GM10266 (cell line): ENCODE data around the gene ST7.
"Not testable (repeated sequence)": the region's sequence is repeated elsewhere in the genome, so short reads cannot be mapped to it uniquely, and the experiment has no call there.

Experiments used
- DNase-seq: peaks from one replicate; pipeline ENCODE4 v3.0.0; 2012; ENCODE audit errors: extremely low spot score
- TF ChIP-seq, protein P1 (sequence below): IDR thresholded peaks from 2 replicates; pipeline ENCODE4 v1.5.1; 2012; ENCODE audit warnings: mild to moderate bottlenecking, low read depth; ENCODE audit not compliant: control insufficient read depth, insufficient read depth; ENCODE audit errors: missing control alignments

ST7 gene

DNA sequence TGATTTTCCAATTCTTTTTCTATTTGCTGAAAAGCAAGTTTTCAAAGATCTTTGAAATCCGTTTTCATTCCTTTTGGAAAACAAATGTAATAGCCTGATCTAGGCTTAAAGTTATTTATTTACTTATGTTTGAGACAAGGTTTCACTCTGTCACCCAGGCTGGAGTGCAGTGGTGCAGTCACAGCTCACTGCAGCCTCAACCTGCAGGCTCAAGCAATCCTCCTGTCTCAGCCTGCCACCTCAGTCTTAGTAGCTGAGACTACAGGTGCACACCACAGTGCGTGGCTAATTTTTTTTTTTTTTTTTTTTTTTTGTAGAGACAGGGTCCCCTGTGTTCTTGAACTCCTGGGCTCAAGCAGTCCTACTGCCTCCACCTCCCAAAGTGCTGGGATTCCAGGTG lies 4.6 kb downstream of the ST7 start:
- TF ChIP-seq, protein P1, sequence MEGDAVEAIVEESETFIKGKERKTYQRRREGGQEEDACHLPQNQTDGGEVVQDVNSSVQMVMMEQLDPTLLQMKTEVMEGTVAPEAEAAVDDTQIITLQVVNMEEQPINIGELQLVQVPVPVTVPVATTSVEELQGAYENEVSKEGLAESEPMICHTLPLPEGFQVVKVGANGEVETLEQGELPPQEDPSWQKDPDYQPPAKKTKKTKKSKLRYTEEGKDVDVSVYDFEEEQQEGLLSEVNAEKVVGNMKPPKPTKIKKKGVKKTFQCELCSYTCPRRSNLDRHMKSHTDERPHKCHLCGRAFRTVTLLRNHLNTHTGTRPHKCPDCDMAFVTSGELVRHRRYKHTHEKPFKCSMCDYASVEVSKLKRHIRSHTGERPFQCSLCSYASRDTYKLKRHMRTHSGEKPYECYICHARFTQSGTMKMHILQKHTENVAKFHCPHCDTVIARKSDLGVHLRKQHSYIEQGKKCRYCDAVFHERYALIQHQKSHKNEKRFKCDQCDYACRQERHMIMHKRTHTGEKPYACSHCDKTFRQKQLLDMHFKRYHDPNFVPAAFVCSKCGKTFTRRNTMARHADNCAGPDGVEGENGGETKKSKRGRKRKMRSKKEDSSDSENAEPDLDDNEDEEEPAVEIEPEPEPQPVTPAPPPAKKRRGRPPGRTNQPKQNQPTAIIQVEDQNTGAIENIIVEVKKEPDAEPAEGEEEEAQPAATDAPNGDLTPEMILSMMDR = no peak
- no peak for DNase-seq

DNA sequence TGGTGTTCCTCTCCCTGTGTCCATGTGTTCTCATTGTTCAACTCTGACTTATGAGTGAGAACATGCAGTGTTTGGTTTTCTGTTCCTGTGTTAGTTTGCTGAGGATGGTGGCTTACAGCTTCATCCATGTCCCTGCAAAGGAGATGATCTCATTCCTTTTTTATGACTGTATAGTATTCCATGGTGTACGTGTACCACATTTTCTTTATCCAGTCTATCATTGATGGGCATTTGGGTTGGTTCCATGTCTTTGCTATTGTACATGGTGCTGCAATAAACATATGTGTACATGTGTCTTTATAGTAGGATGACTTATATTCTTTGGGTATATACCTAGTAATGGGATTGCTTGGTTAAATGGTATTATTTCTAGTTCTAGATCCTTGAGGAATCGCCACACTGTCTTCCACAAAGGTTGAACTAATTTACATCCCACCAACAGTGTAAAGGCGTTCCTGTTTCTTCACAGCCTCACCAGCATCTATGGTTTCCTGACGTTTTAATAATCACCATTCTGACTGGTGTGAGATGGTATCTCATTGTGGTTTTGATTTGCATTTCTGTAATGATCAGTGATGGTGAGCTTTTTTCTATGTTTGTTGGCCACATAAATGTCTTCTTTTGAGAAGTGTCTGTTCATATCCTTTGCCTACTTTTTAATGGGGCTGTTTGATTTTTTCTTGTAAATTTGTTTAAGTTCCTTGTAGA lies 8.8 kb downstream of the ST7 start:
- DNase-seq = not testable (repeated sequence)

DNA sequence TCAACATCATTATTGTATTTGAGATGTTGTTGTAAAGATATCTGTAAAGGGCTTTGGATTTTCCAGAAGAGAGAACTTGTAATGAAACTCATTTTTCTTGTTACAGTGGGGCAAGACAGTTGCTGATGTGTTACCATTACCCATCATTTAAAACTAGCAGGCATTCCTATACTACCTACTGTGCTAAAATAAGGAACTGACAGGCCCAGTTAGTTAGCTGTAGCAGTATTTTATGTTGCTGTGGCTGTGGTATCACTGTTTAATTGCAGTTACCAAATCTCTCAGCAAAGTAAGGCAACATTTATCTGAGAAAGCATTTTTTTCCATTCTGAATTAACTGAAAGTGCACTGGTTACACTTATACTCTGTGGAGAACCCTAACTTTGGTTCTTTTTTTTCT lies 9.9 kb downstream of the ST7 start:
- DNase-seq = no peak
- TF ChIP-seq, protein P1 = no peak

DNA sequence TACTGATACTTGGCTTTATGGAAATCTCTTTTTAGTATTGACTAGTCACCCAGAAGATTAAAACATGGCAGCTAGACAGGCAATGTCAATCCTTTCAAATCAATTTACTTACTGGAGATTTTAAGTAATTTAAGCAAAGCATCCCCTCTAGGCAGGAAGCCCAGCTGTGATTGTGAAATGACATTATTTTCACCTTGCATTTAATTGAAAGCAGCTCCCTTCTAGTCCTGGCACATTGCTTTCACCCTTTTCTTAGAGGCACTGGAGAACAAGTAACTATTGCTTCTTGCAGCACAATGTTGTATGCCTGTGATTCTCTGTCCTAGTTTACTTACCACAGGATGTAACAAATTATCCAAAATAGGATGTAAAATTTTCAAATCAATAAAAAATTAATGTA lies 13.3 kb downstream of the ST7 start:
- no peak for DNase-seq
- TF ChIP-seq, protein P1 = no peak

DNA sequence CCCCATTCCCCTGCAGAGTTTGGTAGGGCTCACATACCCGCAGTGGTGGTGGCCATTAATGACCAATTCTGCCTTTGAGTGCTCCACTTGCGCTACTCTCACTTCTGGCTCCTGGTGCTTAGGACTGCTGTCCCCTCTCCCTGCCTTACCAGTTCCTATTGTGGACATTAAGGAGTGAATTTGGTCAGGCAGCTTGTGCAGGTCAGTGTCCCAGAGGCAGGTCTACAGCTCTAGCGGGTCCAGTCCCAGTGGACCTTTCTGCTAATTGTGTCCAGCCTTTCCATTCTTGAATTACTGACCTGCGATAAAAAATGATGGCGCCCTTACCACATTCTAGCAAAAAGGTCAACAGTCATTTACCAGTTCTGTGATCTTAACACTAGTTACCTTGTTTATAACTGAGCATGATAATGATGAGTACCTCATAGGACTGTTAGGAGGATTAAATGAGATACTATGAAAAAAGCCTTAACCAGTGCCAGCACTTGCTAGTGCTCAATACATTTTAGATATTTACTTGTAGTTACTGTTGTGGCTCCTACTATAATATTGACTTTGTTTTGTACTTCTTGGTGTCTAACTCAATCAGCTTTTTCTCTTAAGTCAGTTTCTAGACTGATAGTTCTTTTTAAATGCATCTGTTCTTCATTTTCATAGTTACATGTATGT lies 14.1 kb downstream of the ST7 start:
- no peak for DNase-seq
- TF ChIP-seq, protein P1 = no peak

DNA sequence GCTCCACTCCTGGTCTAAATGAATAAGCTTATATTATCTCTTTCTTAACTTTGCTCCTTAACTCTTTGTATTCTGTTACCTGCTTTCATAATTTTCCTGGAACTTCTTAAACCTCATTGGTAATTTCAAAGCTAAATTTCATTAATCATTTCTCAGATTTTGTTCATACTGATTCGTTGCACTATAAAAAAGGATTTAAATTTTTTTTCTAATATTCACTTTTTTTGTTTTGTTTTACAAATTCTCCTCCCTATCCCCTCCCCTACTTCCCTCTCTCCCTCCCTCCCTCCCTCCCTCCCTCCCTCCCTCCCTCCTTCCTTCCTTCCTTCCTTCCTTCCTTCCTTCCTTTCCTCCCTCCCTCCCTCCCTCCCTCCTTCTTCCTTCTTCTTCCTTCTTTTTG lies 14.7 kb downstream of the ST7 start:
- DNase-seq = no peak
- TF ChIP-seq, protein P1 = no peak

DNA sequence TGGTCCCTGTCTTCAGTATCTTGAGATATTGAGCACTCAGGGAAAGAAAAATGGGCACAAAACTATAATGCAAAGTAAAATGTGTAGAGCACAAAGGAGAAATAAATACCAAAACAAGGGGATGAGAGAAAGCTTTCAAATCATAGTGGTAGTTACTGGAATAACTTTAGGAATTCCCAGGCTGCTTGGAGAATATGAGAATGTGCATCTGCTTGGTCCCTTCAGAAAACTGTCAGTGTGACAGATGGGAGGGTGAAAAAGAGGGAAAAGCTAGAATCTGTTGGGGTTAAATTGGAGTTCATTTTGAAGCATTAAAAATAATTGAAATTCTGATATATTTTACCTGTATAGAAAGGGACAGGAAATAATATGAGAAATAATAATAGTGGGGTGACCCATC lies 15.3 kb downstream of the ST7 start:
- no peak for DNase-seq
- TF ChIP-seq, protein P1 = no peak

DNA sequence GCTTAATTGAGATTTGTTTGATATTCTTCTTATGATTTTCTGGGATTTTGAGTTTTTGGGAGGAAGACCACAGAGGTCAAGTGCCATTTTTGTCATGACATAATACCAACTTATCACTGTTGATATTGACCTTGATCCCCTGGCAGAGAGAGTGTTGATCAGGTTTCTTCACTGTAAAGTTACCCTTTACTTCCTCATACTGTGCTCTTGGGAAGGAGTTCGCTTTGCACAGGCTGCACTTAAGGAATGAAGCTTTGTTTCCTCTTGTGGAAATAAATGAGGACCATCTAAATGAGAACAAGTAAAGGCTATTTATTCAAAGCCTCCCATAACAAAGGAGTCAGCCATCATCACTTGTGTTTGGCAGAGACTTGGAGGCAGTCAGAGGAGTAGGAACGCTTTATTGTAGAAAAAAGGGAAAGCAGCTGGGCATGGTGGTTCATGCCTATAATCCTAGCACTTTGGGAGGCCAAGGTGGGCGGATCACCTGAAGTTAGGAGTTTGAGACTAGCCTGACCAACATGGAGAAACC lies 16.1 kb downstream of the ST7 start:
- TF ChIP-seq, protein P1 = no peak
- DNase-seq = no peak
